Neuron (in vitro differentiated cells): Measurements from ENCODE around the gene USP24.
A peak's percentile ranks its signal among the peaks of the same experiment; 100 is the strongest.
"Not testable (repeated sequence)": the region's sequence is repeated elsewhere in the genome, so short reads cannot be mapped to it uniquely, and the experiment has no call there.

Source experiments
- H2AFZ ChIP-seq: one replicate; pipeline ENCODE4 v1.6.1; 2013; ENCODE audit warnings: low read depth, mild to moderate bottlenecking, inconsistent platforms, low read length, moderate library complexity
- H3K27me3 ChIP-seq: one replicate; pipeline ENCODE4 v1.6.1; 2013; ENCODE audit warnings: low read length; ENCODE audit not compliant: insufficient read depth
- H3K36me3 ChIP-seq: one replicate; pipeline ENCODE4 v1.6.1; 2013; ENCODE audit warnings: low read length; ENCODE audit not compliant: insufficient read depth
- H3K4me1 ChIP-seq: one replicate; pipeline ENCODE4 v1.6.1; 2013; ENCODE audit warnings: low read length; ENCODE audit not compliant: insufficient read depth
- H3K4me3 ChIP-seq: 2 replicates; pipeline ENCODE4 v1.5.1; 2013; ENCODE audit warnings: mild to moderate bottlenecking, low read length, moderate library complexity
- H3K9me3 ChIP-seq: one replicate; pipeline ENCODE4 v1.6.1; 2013; ENCODE audit warnings: low read length

Gene USP24

GRCh38 chr1:55043011-55043410, 172.2 kb downstream of the USP24 start:
- Histone ChIP-seq H3K27me3 (peaks cover 50% of the 10 kb centered on the region), H3K36me3 (no peaks in the 10 kb centered on the region), H3K4me3 (no peak overlapping the region)

GRCh38 chr1:55041613-55042012, 173.6 kb downstream of the USP24 start:
- H3K4me1 ChIP-seq: peaks cover 8% of the 10 kb centered on the region
- no peak overlapping the region for H2AFZ ChIP-seq
- H3K4me3 ChIP-seq: no peak overlapping the region
- H3K9me3 ChIP-seq: no peaks in the 10 kb centered on the region
- no peaks in the 10 kb centered on the region for H3K36me3 ChIP-seq
- peaks cover 62% of the 10 kb centered on the region for H3K27me3 ChIP-seq

More at GRCh38 chr1:55043011-55043410, 172.2 kb downstream of the USP24 start:
- Histone ChIP-seq H3K9me3 (no peaks in the 10 kb centered on the region), H2AFZ (no peak overlapping the region), H3K4me1 (peaks cover 8% of the 10 kb centered on the region)

- H2AFZ ChIP-seq: no peak overlapping the region
- peaks cover 8% of the 10 kb centered on the region for H3K4me1 ChIP-seq
- H3K9me3 ChIP-seq: no peaks in the 10 kb centered on the region
- no peaks in the 10 kb centered on the region for H3K36me3 ChIP-seq
- peaks cover 68% of the 10 kb centered on the region for H3K27me3 ChIP-seq
- H3K4me3 ChIP-seq: no peak overlapping the region
These were observed 174.2 kb downstream of the USP24 start for GRCh38 chr1:55040933-55041494.

- no peaks in the 10 kb centered on the region for H3K9me3 ChIP-seq
- H3K4me3 ChIP-seq: no peak overlapping the region
- peaks cover 71% of the 10 kb centered on the region for H3K27me3 ChIP-seq
- peak overlapping the region; percentile 49 for H2AFZ ChIP-seq
- H3K4me1 ChIP-seq: peaks cover 8% of the 10 kb centered on the region
- no peaks in the 10 kb centered on the region for H3K36me3 ChIP-seq
These were observed 174.9 kb downstream of the USP24 start for GRCh38 chr1:55040083-55040932.

GRCh38 chr1:55039342-55040082, 175.7 kb downstream of the USP24 start, which contains the start of gene PCSK9:
TSS of gene PCSK9 (plus strand) at chr1:55039548. CDS start at chr1:55039838, 290 bp downstream.
- Histone ChIP-seq H3K4me3 (no peak within 1 kb of the TSS), H3K4me1 (peaks cover 7% of the 10 kb centered on the region), H3K27me3 (peaks cover 71% of the 10 kb centered on the region), H2AFZ (peak within 1 kb of the TSS; percentile 49), H3K9me3 (no peaks in the 10 kb centered on the region), H3K36me3 (no peaks in the 10 kb centered on the region)

GRCh38 chr1:55038974-55039341, 176.2 kb downstream of the USP24 start:
- no peaks in the 10 kb centered on the region for H3K36me3 ChIP-seq
- H3K4me3 ChIP-seq: no peak overlapping the region
- H2AFZ ChIP-seq: no peak overlapping the region
- H3K4me1 ChIP-seq: peaks cover 5% of the 10 kb centered on the region
- H3K27me3 ChIP-seq: peaks cover 71% of the 10 kb centered on the region
- H3K9me3 ChIP-seq: no peaks in the 10 kb centered on the region

- Histone ChIP-seq H3K9me3 (no peaks in the 10 kb centered on the region), H3K27me3 (peaks cover 74% of the 10 kb centered on the region), H3K36me3 (no peaks in the 10 kb centered on the region), H2AFZ (no peak overlapping the region), H3K4me1 (peaks cover 5% of the 10 kb centered on the region), H3K4me3 (no peak overlapping the region)
These were observed 176.7 kb downstream of the USP24 start for GRCh38 chr1:55038552-55038838.

GRCh38 chr1:55037733-55038551, 177.2 kb downstream of the USP24 start:
- Histone ChIP-seq H3K4me1 (peaks cover 5% of the 10 kb centered on the region), H3K27me3 (peaks cover 75% of the 10 kb centered on the region), H2AFZ (no peak overlapping the region), H3K4me3 (no peak overlapping the region), H3K9me3 (no peaks in the 10 kb centered on the region), H3K36me3 (no peaks in the 10 kb centered on the region)

- Histone ChIP-seq H2AFZ (no peak overlapping the region), H3K4me3 (no peak overlapping the region), H3K27me3 (peaks cover 62% of the 10 kb centered on the region), H3K4me1 (peaks cover 5% of the 10 kb centered on the region), H3K36me3 (no peaks in the 10 kb centered on the region), H3K9me3 (no peaks in the 10 kb centered on the region)
These were observed 179.3 kb downstream of the USP24 start for GRCh38 chr1:55035904-55036303.

GRCh38 chr1:55034476-55035133, 180.6 kb downstream of the USP24 start:
- Histone ChIP-seq H3K4me3 (no peak overlapping the region), H2AFZ (no peak overlapping the region), H3K9me3 (no peaks in the 10 kb centered on the region), H3K36me3 (no peaks in the 10 kb centered on the region), H3K27me3 (peaks cover 54% of the 10 kb centered on the region), H3K4me1 (peaks cover 5% of the 10 kb centered on the region)

GRCh38 chr1:55033265-55033614, 181.9 kb downstream of the USP24 start:
- no peaks in the 10 kb centered on the region for H3K36me3 ChIP-seq
- H3K27me3 ChIP-seq: peaks cover 41% of the 10 kb centered on the region
- H3K9me3 ChIP-seq: no peaks in the 10 kb centered on the region
- H3K4me1 ChIP-seq: no peaks in the 10 kb centered on the region
- no peak overlapping the region for H2AFZ ChIP-seq
- H3K4me3 ChIP-seq: no peak overlapping the region

GRCh38 chr1:55031098-55031497, 184.1 kb downstream of the USP24 start:
- not testable (repeated sequence) for H3K36me3 ChIP-seq, H3K9me3 ChIP-seq, H3K4me1 ChIP-seq, H2AFZ ChIP-seq, H3K4me3 ChIP-seq
- peaks cover 20% of the 10 kb centered on the region for H3K27me3 ChIP-seq
